NCI-H128 (cell line): Measurements from ENCODE around the gene PRR23E.

ENCODE experiments used
- DNase-seq: peaks from one replicate; lab custom pipeline; 2025; ENCODE audit not compliant: unreplicated experiment; lab: John Stamatoyannopoulos, UW

The PRR23E gene

DNA sequence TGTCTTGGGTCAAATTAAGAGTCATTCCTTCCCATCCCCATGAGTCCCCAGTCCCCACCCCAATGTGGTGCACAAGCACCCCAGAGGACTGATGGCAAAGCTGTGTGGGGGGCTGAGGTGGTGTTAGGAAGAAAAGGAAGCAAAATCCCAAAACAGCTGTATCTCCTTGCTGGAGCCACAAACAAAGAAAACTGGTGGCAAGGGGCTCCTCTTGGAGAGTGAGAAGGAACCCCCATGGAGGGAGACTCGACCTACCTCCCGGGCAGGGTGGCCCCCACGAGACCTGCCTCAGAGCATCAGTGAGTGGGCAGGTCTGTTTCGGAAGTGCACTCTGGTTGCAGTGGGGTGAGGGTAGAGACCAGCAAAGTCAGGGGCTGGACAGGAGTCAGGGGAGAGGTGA is 29.2 kb downstream of the PRR23E start:
- DNase-seq = no peak

DNA sequence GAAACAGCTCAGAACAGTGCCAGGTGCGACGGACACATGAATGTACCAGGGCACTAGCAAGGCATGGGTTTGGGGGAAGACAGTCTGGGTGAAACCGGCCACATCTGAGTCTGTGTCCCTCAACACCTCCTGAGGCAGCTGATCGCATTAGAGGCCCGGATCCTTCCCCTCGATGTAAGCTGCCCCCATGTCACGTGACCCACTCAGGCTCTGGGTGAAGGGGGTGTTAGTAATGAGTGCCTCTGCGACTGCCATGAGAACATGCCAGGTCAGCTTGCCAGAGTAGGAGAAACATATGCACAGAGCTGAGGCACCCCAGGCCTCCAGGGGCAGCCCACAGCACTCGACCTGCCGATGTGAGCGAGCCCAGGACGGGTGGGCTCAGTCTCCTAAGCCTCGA is 29.7 kb downstream of the PRR23E start:
- DNase-seq = no peak

DNA sequence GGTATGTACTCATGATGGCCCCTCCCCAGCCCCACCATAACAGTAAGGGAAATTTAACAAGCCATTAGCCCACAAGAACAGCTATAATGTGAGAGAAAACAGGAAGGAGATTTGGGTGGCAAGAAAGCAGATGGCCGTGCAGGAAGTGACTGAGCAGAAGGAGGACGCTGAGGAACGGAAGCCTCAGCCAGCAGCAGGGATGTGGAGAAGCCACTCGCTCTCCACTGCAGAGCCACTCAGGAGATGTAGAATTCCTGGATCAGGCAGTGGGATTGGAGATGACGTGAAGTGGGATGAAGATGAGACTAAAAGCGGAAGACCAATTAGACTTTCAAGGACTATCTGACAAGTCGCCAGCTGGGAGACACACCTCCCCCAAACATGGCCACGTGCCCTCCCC is 31.2 kb downstream of the PRR23E start:
- no peak for DNase-seq

DNA sequence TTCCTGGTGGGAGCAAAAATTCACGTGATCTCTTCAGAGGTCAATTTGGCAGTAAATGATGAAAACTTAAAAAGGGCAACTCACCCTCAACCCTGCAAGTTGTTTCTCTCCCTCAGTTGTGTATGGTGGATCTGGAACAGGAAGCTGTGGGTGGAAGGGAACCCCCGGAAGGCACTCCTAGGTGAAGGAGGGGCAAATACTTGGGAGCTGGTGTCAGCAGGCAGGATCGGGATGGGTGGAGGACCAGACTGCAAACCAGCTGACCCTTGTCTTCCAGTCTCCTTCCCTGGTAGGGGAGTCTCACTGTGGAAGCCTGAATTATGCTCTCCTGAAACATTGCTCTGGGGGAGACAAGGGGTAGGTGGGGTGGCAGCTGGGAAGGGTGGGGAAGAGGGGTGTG is 33.5 kb downstream of the PRR23E start:
- DNase-seq = no peak

DNA sequence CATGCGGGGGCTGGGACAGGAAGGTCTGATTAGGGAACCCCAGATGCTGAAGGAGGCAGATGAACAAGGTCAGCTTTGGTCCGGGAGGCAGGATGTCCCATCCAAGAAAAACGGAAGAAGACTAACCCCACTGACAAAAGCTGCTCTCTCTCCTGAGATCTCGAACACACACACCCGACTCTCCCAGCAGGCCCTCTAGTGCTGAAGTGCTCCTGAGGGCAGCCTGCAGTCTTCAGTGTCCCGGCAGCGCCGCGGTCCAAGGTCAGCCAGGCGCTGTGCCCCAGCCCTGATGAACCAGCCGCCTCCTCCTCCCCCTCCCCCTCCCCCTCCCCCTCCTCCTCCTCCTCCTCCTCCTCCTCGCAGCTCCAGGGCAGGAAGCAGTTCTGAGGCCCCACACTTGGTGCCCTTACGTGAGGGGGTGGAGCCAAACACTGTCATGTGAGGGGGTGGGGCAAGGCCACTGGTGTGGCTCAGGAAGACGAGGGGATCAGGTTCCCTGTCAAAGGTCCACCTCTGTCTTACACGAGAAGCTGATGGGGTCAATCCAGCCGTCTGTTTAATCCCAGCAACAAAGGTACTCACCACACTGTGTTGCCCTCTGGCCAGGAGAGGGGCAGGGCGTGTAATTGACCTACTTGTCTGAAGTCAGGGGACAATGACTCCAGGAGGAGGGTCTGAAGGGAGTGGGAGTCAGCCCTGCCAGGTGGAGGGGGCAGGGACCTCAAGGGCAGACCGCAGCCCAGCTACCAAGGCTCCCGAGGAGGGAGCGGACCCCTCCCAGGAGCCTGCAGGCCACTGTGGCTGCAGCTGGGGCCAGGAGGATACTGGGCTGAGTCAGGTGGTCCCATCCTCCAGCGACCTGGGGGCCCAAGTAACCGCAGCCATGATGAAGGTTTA is 34.3 kb downstream of the PRR23E start:
- DNase-seq = no peak

DNA sequence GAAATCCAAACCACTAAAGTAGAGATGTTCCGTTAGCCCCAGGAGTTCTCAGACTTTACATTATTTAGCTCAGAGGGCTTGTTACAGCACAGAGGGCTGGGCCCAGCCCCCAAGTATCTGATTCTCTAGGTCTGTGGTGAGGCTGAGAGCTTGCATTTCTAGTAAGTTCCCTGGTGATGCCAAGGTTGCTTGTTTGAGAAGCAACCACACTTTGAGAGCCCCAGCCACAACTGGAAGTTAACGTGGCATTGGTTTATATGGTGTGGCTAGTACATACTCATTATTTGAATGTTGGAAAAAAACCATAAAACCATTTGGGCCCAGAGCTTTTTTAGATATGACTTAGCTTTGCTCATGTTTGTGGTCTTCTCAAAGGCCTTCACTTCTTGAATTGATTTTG is 35.9 kb downstream of the PRR23E start:
- DNase-seq = no peak

DNA sequence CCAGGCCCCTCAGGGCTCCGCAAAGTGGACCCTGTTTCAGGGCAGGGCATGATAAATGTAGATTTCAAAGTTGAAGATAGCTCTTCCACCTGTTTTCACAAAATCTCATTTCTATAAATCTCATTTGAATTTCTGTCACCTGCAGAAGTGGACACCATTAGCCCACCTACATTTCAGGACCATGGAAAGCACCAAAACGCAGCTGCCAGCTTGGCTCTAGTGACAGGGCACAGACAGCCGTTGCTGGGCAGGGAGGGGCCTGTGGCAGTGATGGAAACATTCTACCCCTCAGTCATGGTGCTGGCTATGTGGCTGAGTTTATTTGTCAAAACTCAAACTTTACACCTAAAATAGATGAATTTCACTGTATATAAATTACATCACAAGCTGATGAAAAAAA is 40.4 kb downstream of the PRR23E start:
- no peak for DNase-seq

DNA sequence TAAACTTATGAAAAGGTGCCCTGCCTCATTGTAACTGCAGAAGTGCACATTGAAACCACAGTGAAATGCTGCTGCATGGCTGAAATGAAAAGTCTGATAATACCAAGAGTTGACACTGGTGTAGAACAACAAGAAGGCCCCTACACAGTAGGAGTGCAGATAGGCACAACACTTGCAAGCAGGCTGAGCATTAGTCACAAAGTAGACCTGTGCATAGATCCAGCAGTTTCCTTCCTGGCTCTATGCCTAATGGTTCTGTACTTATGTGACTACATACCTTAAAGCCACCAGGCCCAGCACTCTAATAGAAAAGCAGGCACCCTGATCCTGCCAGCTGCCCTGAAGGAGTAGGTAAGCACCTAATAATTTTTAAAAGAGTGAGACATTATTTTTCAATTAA is 41.8 kb downstream of the PRR23E start:
- no peak for DNase-seq

DNA sequence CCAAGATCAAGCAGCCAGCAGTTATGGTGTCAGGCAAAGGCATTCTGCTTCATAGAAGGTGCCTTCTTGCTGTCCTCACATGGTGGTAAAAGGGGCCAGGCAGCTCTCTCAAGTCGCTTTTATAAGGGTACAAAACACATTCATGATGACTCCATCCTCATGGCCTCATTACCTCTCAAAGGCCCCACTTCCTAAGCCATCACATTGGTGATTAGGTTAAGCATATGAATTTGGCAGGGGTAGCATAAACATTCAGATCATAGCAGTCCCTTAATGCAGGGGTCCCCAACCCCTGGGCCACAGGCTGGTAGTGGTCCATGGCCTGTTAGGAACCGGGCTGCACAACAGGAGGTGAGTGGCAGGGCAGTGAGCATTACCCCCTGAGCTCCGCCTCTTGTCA is 42.8 kb downstream of the PRR23E start:
- DNase-seq = no peak

DNA sequence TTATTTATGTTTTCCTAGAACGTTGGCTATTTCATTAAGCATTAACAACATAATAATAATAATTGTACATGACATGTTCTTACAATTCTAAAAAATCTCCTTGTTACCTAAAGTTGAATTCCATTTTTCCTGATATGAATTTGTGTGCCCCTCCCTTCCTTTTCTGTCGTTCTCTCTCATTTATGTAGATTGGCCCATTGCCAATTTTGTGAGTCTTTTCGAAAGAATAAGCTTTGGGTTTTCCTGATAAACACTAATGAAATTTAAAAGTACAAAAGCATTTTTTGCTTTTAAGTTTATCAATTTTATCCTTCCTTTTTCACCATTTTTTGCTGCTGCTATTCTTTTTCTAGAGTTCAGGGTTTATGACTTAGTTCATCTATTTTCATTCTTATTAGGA is 44.9 kb downstream of the PRR23E start:
- DNase-seq = no peak

DNA sequence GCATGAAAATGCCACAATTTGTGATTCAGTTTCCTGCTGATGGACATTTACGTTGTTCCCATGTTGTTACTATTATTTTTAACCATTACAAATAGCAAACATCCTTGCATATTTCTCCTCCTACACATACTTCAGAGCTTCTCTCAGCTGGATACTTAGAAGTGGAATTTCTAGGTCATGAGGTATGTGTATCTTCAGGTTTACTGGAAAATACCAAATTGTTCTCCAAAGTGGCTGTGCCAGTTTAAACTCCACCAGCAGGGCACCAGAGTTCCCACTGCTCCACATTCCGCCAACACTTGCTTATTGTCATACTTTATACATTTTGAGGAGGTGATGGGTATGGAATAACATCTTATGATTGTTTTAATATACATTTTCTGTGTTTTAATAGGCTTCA is 45.7 kb downstream of the PRR23E start:
- no peak for DNase-seq

DNA sequence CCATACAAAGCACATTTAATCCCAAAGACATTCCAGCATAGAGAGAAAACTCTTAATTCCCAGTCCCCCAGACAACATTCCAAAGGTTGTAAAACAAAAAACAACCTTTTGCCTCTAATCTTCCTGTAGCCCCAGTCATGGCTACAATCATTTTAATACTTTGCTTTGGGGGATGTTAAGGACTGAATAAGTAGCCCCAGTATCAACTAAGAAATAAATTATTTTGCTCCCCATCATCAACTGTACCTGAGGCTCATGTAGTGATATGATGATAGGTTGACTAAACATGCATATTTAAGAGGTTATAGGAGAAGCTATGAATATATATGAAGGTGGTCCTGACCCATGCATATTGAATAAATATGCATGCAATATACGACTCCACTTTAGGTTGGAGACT is 54.4 kb downstream of the PRR23E start:
- DNase-seq = no peak
